H1 (cell line): ENCODE results near the gene SKAP1.

Experiments
- EP300 ChIP-seq, 2 experiments: IDR thresholded peaks; 1 replicate in 1 of 2; 2 replicates in 1 of 2; pipeline ENCODE4 v1.6.1; 2011 to 2012; ENCODE audit warnings: low read depth in 2 of 2, low read length in 2 of 2, mild to moderate bottlenecking in 2 of 2, borderline replicate concordance in 1 of 2, inconsistent platforms in 1 of 2, moderate library complexity in 1 of 2
- NRF1 ChIP-seq: IDR thresholded peaks from 2 replicates; pipeline ENCODE4 v1.6.1; 2011; ENCODE audit warnings: mild to moderate bottlenecking, low read depth, low read length, improper control_type of control experiment
- POLR2A ChIP-seq, 2 experiments: IDR thresholded peaks; 1 replicate in 1 of 2; 2 replicates in 1 of 2; pipeline ENCODE4 v1.6.1; 2011; ENCODE audit warnings: low read depth in 2 of 2, low read length in 2 of 2, mild to moderate bottlenecking in 2 of 2; ENCODE audit errors: control extremely low read depth in 1 of 2
- POLR2AphosphoS5 ChIP-seq: IDR thresholded peaks from 2 replicates; pipeline ENCODE4 v1.6.1; 2011; ENCODE audit warnings: low read depth, low read length
- RAD21 ChIP-seq, 2 experiments: IDR thresholded peaks in 1 of 2; conservative IDR thresholded peaks in 1 of 2; 2 replicates each; pipeline ENCODE4 v1.6.1; 2011; ENCODE audit warnings: low read depth in 2 of 2, low read length in 2 of 2, improper control_type of control experiment in 1 of 2, inconsistent platforms in 1 of 2, mild to moderate bottlenecking in 1 of 2, moderate library complexity in 1 of 2
- TBP ChIP-seq: IDR thresholded peaks from 2 replicates; pipeline ENCODE4 v1.6.1; 2011; ENCODE audit warnings: low read depth, low read length, improper control_type of control experiment
- TF ChIP-seq, protein P1 (sequence below), 3 experiments: IDR thresholded peaks; 1 replicate in 2 of 3; 2 replicates in 1 of 3; pipeline versions ENCODE4 v1.5.1 to v1.6.1; 2011; ENCODE audit warnings: low read length in 3 of 3, mild to moderate bottlenecking in 3 of 3, inconsistent platforms in 2 of 3, low read depth in 1 of 3, moderate library complexity in 1 of 3; ENCODE audit not compliant: insufficient read depth in 1 of 3; ENCODE audit errors: control extremely low read depth in 1 of 3

DNA sequence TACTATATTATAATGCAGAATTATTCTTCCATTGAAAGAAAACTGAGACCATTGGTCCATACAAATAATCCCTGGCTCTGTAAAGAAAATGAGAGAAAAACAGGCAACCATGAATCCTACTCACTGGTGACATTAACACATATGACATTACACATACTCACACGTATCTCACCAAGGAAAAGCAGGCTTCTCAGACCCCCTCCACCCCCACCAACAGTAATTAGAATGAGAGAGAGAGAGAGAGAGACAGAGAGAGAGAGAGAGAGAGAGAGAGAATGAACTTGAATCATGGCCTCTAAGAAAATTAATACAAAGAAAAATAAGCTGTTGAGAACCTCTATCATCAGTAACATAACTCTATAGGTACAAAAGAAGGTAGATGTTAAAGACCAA lies 190.4 kb downstream of the SKAP1 start:
- no peak for TF ChIP-seq POLR2AphosphoS5
- no peak for TF ChIP-seq POLR2A (IDR thresholded peaks at IDR 0.05; ENCODE audit: control extremely low read depth in 1 of 2, low read depth in 2 of 2, low read length in 2 of 2)
- no peak for TF ChIP-seq EP300 (IDR thresholded peaks at IDR 0.05; ENCODE audit: borderline replicate concordance in 1 of 2, low read depth in 2 of 2, low read length in 2 of 2)
- TF ChIP-seq NRF1: no peak
- TF ChIP-seq, protein P1, sequence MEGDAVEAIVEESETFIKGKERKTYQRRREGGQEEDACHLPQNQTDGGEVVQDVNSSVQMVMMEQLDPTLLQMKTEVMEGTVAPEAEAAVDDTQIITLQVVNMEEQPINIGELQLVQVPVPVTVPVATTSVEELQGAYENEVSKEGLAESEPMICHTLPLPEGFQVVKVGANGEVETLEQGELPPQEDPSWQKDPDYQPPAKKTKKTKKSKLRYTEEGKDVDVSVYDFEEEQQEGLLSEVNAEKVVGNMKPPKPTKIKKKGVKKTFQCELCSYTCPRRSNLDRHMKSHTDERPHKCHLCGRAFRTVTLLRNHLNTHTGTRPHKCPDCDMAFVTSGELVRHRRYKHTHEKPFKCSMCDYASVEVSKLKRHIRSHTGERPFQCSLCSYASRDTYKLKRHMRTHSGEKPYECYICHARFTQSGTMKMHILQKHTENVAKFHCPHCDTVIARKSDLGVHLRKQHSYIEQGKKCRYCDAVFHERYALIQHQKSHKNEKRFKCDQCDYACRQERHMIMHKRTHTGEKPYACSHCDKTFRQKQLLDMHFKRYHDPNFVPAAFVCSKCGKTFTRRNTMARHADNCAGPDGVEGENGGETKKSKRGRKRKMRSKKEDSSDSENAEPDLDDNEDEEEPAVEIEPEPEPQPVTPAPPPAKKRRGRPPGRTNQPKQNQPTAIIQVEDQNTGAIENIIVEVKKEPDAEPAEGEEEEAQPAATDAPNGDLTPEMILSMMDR (IDR thresholded peaks at IDR 0.05; ENCODE audit: control extremely low read depth in 1 of 3, insufficient read depth in 1 of 3, low read depth in 1 of 3, low read length in 3 of 3): no peak
- no peak for TF ChIP-seq RAD21 (IDR thresholded peaks at IDR 0.05 in 1 of 2, conservative IDR thresholded peaks at IDR 0.05 in 1 of 2; ENCODE audit: low read depth in 2 of 2, low read length in 2 of 2)
- TF ChIP-seq TBP: no peak
